Measurements from ENCODE around the gene ECT2L.

Gene ECT2L

GRCh38 chr6:138856654-138857053 lies 60.8 kb downstream of the ECT2L start:
- no peak overlapping the region for H3K4me3 ChIP-seq
- DNase-seq (ENCODE audit: low spot score in 2 of 2), result no peak
- H3K36me3 ChIP-seq (replicated peaks), result no peaks in the 10 kb centered on the region
- H3K9me3 ChIP-seq, result no peaks in the 10 kb centered on the region
- H3K4me1 ChIP-seq, result no peaks in the 10 kb centered on the region; the same call in 1 of the 2 replicates
- in situ Hi-C loops (cut with MboI; ENCODE audit: low sequenced_read_pairs), result no loop called here
- H3K27me3 ChIP-seq (ENCODE audit: low read depth), result no peaks in the 10 kb centered on the region

- Histone ChIP-seq H3K4me1 (no peaks in the 10 kb centered on the region; the same call in 1 of the 2 replicates), H3K4me3 (no peak overlapping the region), H3K9me3 (no peaks in the 10 kb centered on the region), H3K27me3 (ENCODE audit: low read depth) (no peaks in the 10 kb centered on the region), H3K36me3 (replicated peaks) (no peaks in the 10 kb centered on the region)
- in situ Hi-C loops (cut with MboI; ENCODE audit: low sequenced_read_pairs), result no loop called here
- DNase-seq (ENCODE audit: low spot score in 2 of 2), result no peak
Observed at GRCh38 chr6:138857775-138858174, 61.9 kb downstream of the ECT2L start.

- no peaks in the 10 kb centered on the region for H3K27me3 ChIP-seq (ENCODE audit: low read depth)
- H3K4me3 ChIP-seq, result no peak overlapping the region
- no peaks in the 10 kb centered on the region for H3K9me3 ChIP-seq
- no peaks in the 10 kb centered on the region; the same call in 1 of the 2 replicates for H3K4me1 ChIP-seq
- DNase-seq (ENCODE audit: low spot score in 2 of 2), result no peak
- no peaks in the 10 kb centered on the region for H3K36me3 ChIP-seq (replicated peaks)
- in situ Hi-C loops (cut with MboI; ENCODE audit: low sequenced_read_pairs), result no loop called here
Observed at GRCh38 chr6:138862456-138862855, 66.6 kb downstream of the ECT2L start.

GRCh38 chr6:138863321-138863720 lies 67.4 kb downstream of the ECT2L start:
- no peak for DNase-seq (ENCODE audit: low spot score in 2 of 2)
- in situ Hi-C loops (cut with MboI; ENCODE audit: low sequenced_read_pairs), result no loop called here
- H3K9me3 ChIP-seq, result no peaks in the 10 kb centered on the region
- H3K4me3 ChIP-seq, result no peak overlapping the region
- H3K4me1 ChIP-seq, result no peaks in the 10 kb centered on the region
- no peaks in the 10 kb centered on the region for H3K36me3 ChIP-seq (replicated peaks)
- no peaks in the 10 kb centered on the region for H3K27me3 ChIP-seq (ENCODE audit: low read depth)

GRCh38 chr6:138864343-138864890 lies 68.5 kb downstream of the ECT2L start:
- H3K36me3 ChIP-seq (replicated peaks), result no peaks in the 10 kb centered on the region
- no peaks in the 10 kb centered on the region for H3K27me3 ChIP-seq (ENCODE audit: low read depth)
- DNase-seq (ENCODE audit: low spot score in 2 of 2), result no peak
- H3K4me1 ChIP-seq, result no peaks in the 10 kb centered on the region
- H3K4me3 ChIP-seq, result no peak overlapping the region
- H3K9me3 ChIP-seq, result no peaks in the 10 kb centered on the region
- in situ Hi-C loops (cut with MboI; ENCODE audit: low sequenced_read_pairs), result no loop called here

GRCh38 chr6:138865480-138866109 lies 69.7 kb downstream of the ECT2L start:
- Histone ChIP-seq H3K36me3 (replicated peaks) (no peaks in the 10 kb centered on the region), H3K9me3 (no peaks in the 10 kb centered on the region), H3K4me3 (no peak overlapping the region), H3K27me3 (ENCODE audit: low read depth) (no peaks in the 10 kb centered on the region), H3K4me1 (no peaks in the 10 kb centered on the region)
- in situ Hi-C loops (cut with MboI; ENCODE audit: low sequenced_read_pairs), result no loop called here
- DNase-seq (ENCODE audit: low spot score in 2 of 2), result no peak

- no peak for DNase-seq (ENCODE audit: low spot score in 2 of 2)
- in situ Hi-C loops (cut with MboI; ENCODE audit: low sequenced_read_pairs), result no loop called here
- H3K4me1 ChIP-seq, result peaks cover 3% of the 10 kb centered on the region; the same call in 1 of the 2 replicates
- no peaks in the 10 kb centered on the region for H3K36me3 ChIP-seq (replicated peaks)
- H3K4me3 ChIP-seq, result no peak overlapping the region
- H3K9me3 ChIP-seq, result no peaks in the 10 kb centered on the region
- H3K27me3 ChIP-seq (ENCODE audit: low read depth), result no peaks in the 10 kb centered on the region
Observed at GRCh38 chr6:138868181-138868580, 72.3 kb downstream of the ECT2L start.

GRCh38 chr6:138869398-138869797 lies 73.5 kb downstream of the ECT2L start:
- Histone ChIP-seq H3K9me3 (no peaks in the 10 kb centered on the region), H3K27me3 (ENCODE audit: low read depth) (no peaks in the 10 kb centered on the region), H3K4me3 (no peak overlapping the region), H3K36me3 (replicated peaks) (no peaks in the 10 kb centered on the region), H3K4me1 (peaks cover 5% of the 10 kb centered on the region; the same call in 1 of the 2 replicates)
- DNase-seq (ENCODE audit: low spot score in 2 of 2), result no peak
- in situ Hi-C loops (cut with MboI; ENCODE audit: low sequenced_read_pairs), result no loop called here

- no peaks in the 10 kb centered on the region for H3K27me3 ChIP-seq (ENCODE audit: low read depth)
- no peak for DNase-seq (ENCODE audit: low spot score in 2 of 2)
- H3K9me3 ChIP-seq, result no peaks in the 10 kb centered on the region
- H3K36me3 ChIP-seq (replicated peaks), result no peaks in the 10 kb centered on the region
- in situ Hi-C loops (cut with MboI; ENCODE audit: low sequenced_read_pairs), result no loop called here
- no peak overlapping the region for H3K4me3 ChIP-seq
- peaks cover 5% of the 10 kb centered on the region; the same call in 1 of the 2 replicates for H3K4me1 ChIP-seq
Observed at GRCh38 chr6:138873191-138873590, 77.3 kb downstream of the ECT2L start.

GRCh38 chr6:138882369-138883017 lies 86.6 kb downstream of the ECT2L start:
- Histone ChIP-seq H3K4me3 (no peak overlapping the region), H3K4me1 (no peaks in the 10 kb centered on the region), H3K27me3 (ENCODE audit: low read depth) (0 out of 2 replicates have a peak, but pooled peaks cover under 1% of the 10 kb centered on the region), H3K36me3 (replicated peaks) (no peaks in the 10 kb centered on the region), H3K9me3 (no peaks in the 10 kb centered on the region)
- in situ Hi-C loops (cut with MboI; ENCODE audit: low sequenced_read_pairs), result no loop called here
- no peak for DNase-seq (ENCODE audit: low spot score in 2 of 2)

- Histone ChIP-seq H3K9me3 (no peaks in the 10 kb centered on the region), H3K4me3 (no peak overlapping the region), H3K27me3 (ENCODE audit: low read depth) (0 out of 2 replicates have a peak, but pooled peaks cover 5% of the 10 kb centered on the region), H3K4me1 (no peaks in the 10 kb centered on the region), H3K36me3 (replicated peaks) (no peaks in the 10 kb centered on the region)
- no peak for DNase-seq (ENCODE audit: low spot score in 2 of 2)
- in situ Hi-C loops (cut with MboI; ENCODE audit: low sequenced_read_pairs), result no loop called here
Observed at GRCh38 chr6:138885156-138885819, 89.4 kb downstream of the ECT2L start.

GRCh38 chr6:138891255-138891986 lies 95.5 kb downstream of the ECT2L start:
- in situ Hi-C loops (cut with MboI; ENCODE audit: low sequenced_read_pairs), result no loop called here
- Histone ChIP-seq H3K36me3 (replicated peaks) (no peaks in the 10 kb centered on the region), H3K4me1 (no peaks in the 10 kb centered on the region), H3K27me3 (ENCODE audit: low read depth) (0 out of 2 replicates have a peak, but pooled peaks cover 5% of the 10 kb centered on the region), H3K9me3 (no peaks in the 10 kb centered on the region), H3K4me3 (no peak overlapping the region)
- DNase-seq (ENCODE audit: low spot score in 2 of 2), result no peak

- no peaks in the 10 kb centered on the region for H3K4me1 ChIP-seq
- H3K27me3 ChIP-seq (ENCODE audit: low read depth), result no peaks in the 10 kb centered on the region
- peaks cover 9% of the 10 kb centered on the region; the same call in 1 of the 2 replicates for H3K36me3 ChIP-seq (replicated peaks)
- no peaks in the 10 kb centered on the region for H3K9me3 ChIP-seq
- in situ Hi-C loops (cut with MboI; ENCODE audit: low sequenced_read_pairs), result no loop called here
- H3K4me3 ChIP-seq, result no peak overlapping the region
- DNase-seq (ENCODE audit: low spot score in 2 of 2), result no peak
Observed at GRCh38 chr6:138896104-138896756, 100.3 kb downstream of the ECT2L start.

All from HAP-1 (cell line).